ENCODE measurements around the gene F2RL3. TPM values are rescaled to one million over a fixed set of nuclear protein-coding genes. Genes with fewer than 3 reads are reported as not detected.

Gene F2RL3
- total RNA-seq, 1 experiment from 2014 or later, result not detected

GRCh38 chr19:16931306-16931705 lies 42.5 kb downstream of the F2RL3 start:
- CTCF ChIA-PET, result no interaction called here
- H3K36me3 ChIP-seq (ENCODE audit: control insufficient read depth, insufficient read depth, low read length), result no peaks in the 10 kb centered on the region
- no peaks in the 10 kb centered on the region for H3K27me3 ChIP-seq (ENCODE audit: control insufficient read depth, insufficient read depth, low read length)
- DNase-seq (ENCODE audit: low read depth, low spot score) (no peak), ATAC-seq (no peak)
- H3K4me3 ChIP-seq (ENCODE audit: low read depth in 2 of 2, low read length in 2 of 2), result no peak overlapping the region
- POLR2A ChIA-PET, result no interaction called here
- no TSS peak for BruUV-seq (replicated peaks)
- H3K9me3 ChIP-seq (ENCODE audit: control insufficient read depth, insufficient read depth, low read depth, low read length), result no peaks in the 10 kb centered on the region
- intact Hi-C loops (cut with micrococcal nuclease; ENCODE audit: unreplicated experiment), result no loop called here
- no peak overlapping the region for H3K27ac ChIP-seq (ENCODE audit: low read length)
- in situ Hi-C loops (cut with HindIII; ENCODE audit: low pct_unique_long_range_greater_than_20kb, low sequenced_read_pairs), result no loop called here
- H3K4me1 ChIP-seq (ENCODE audit: control insufficient read depth, insufficient read depth, low read length), result no peaks in the 10 kb centered on the region
- TF ChIP-seq CTCF (IDR thresholded peaks at IDR 0.05) (no peak), REST (IDR thresholded peaks at IDR 0.05; ENCODE audit: insufficient read depth in 1 of 2, low read depth in 2 of 2, low read length in 1 of 2) (no peak), SIN3A (IDR thresholded peaks at IDR 0.05; ENCODE audit: borderline replicate concordance, insufficient read depth, low read depth, low read length) (no peak), TCF7L2 (IDR thresholded peaks at IDR 0.05; ENCODE audit: low read depth, low read length) (no peak), POLR2AphosphoS5 (IDR thresholded peaks at IDR 0.05; ENCODE audit: low read depth, low read length) (no peak)

GRCh38 chr19:16934489-16934888 lies 45.7 kb downstream of the F2RL3 start:
- intact Hi-C loops (cut with micrococcal nuclease; ENCODE audit: unreplicated experiment) (no loop called here), in situ Hi-C loops (cut with HindIII; ENCODE audit: low pct_unique_long_range_greater_than_20kb, low sequenced_read_pairs) (no loop called here)
- Histone ChIP-seq H3K4me1 (ENCODE audit: control insufficient read depth, insufficient read depth, low read length) (no peaks in the 10 kb centered on the region), H3K27ac (ENCODE audit: low read length) (no peak overlapping the region), H3K4me3 (ENCODE audit: low read depth in 2 of 2, low read length in 2 of 2) (no peak overlapping the region), H3K9me3 (ENCODE audit: control insufficient read depth, insufficient read depth, low read depth, low read length) (no peaks in the 10 kb centered on the region), H3K27me3 (ENCODE audit: control insufficient read depth, insufficient read depth, low read length) (no peaks in the 10 kb centered on the region), H3K36me3 (ENCODE audit: control insufficient read depth, insufficient read depth, low read length) (no peaks in the 10 kb centered on the region)
- ATAC-seq (no peak), DNase-seq (ENCODE audit: low read depth, low spot score) (no peak)
- ChIA-PET CTCF (no interaction called here), POLR2A (no interaction called here)
- no TSS peak for BruUV-seq (replicated peaks)
- TF ChIP-seq TCF7L2 (IDR thresholded peaks at IDR 0.05; ENCODE audit: low read depth, low read length) (no peak), REST (IDR thresholded peaks at IDR 0.05; ENCODE audit: insufficient read depth in 1 of 2, low read depth in 2 of 2, low read length in 1 of 2) (no peak), CTCF (IDR thresholded peaks at IDR 0.05) (no peak), POLR2AphosphoS5 (IDR thresholded peaks at IDR 0.05; ENCODE audit: low read depth, low read length) (no peak), SIN3A (IDR thresholded peaks at IDR 0.05; ENCODE audit: borderline replicate concordance, insufficient read depth, low read depth, low read length) (no peak)
